Esophagus squamous epithelium (tissue), 5 donors: ENCODE results near the gene RER1. TPM values are rescaled to one million over a fixed set of nuclear protein-coding genes. Genes with fewer than 3 reads are reported as not detected.
A peak's percentile ranks its signal among the peaks of the same experiment; 100 is the strongest.

Experiments used
- DNase-seq: peaks from one replicate; lab custom pipeline; 2025; lab: John Stamatoyannopoulos, UW
- H3K27ac ChIP-seq, 4 donors: fragments of 200-600 bp; sonication (generic); one replicate each; pipeline ENCODE4 v1.5.1; 2016 to 2019; ENCODE audit warnings: mild to moderate bottlenecking in 1 of 4
- H3K27me3 ChIP-seq, 4 donors: fragments of 200-600 bp; sonication (generic); 1 replicate in 3 of 4; 2 replicates in 1 of 4; pipeline versions ENCODE4 v1.5.1 to v1.6.0; 2017 to 2021; ENCODE audit warnings: antibody characterized with exemption in 1 of 4
- H3K36me3 ChIP-seq, 3 donors: fragments of 200-600 bp; sonication (generic); one replicate each; pipeline ENCODE4 v1.5.1; 2016 to 2019
- H3K4me1 ChIP-seq, 3 donors: fragments of 200-600 bp; sonication (generic); one replicate each; pipeline ENCODE4 v1.5.1; 2017 to 2019
- H3K4me3 ChIP-seq, 4 donors: fragments of 200-600 bp; sonication (generic); 1 replicate in 3 of 4; 2 replicates in 1 of 4; pipeline ENCODE4 v1.5.1; 2016 to 2019; ENCODE audit warnings: mild to moderate bottlenecking in 2 of 4, moderate library complexity in 1 of 4
- H3K9me3 ChIP-seq, 3 donors: fragments of 200-600 bp; sonication (generic); one replicate each; pipeline ENCODE4 v1.5.1; 2016 to 2019
- CTCF ChIP-seq, 6 experiments: fragments of 450-650 bp in 4 of 6; fragments of 200-600 bp in 2 of 6; sonication (generic) in 2 of 6; IDR thresholded peaks; one replicate each; pipeline ENCODE4 v1.5.1; 2016 to 2019; ENCODE audit warnings: antibody characterized with exemption in 6 of 6, mild to moderate bottlenecking in 4 of 6, moderate library complexity in 4 of 6
- POLR2A ChIP-seq, 4 donors: fragments of 450-650 bp; IDR thresholded peaks; one replicate each; pipeline ENCODE4 v1.6.1; 2017; ENCODE audit warnings: antibody characterized with exemption in 4 of 4, mild to moderate bottlenecking in 4 of 4, moderate library complexity in 3 of 4
- WGBS, 2 donors: methylation state at CpG; one replicate each; pipeline ENCODE4 v1.1.5; 2018; 5-methylcytosine and 5-hydroxymethylcytosine counted together
- intact Hi-C: fragments of 100-400 bp; cut with DNase I; formaldehyde crosslinking; loops from one replicate; pipeline ENCODE4 v1.15.0; 2022
- total RNA-seq, 4 donors: library from RNA; depleted of rRNA; stranded (reverse); fragments of >200 nt; gene quantifications; one replicate each; pipeline ENCODE4 v1.1.0, GENCODE V29; 2016
- donor health status: DM: yes; HTN: yes; CAD: no.

Gene RER1
- total RNA-seq, 4 donors from 2014 or later: 63.3 to 136 (median 75.7) TPM

- Histone ChIP-seq H3K9me3 (no peaks in the 10 kb centered on the region), H3K27me3 (no peaks in the 10 kb centered on the region), H3K27ac (no peak overlapping the region), H3K4me3 (no peak overlapping the region), H3K36me3 (no peaks in the 10 kb centered on the region), H3K4me1 (peaks cover 12 to 18% (median 15%) of the 10 kb centered on the region in 3 donors)
- WGBS, 2 donors: 85 to 88% methylated on average over 6 to 11 of the region's 37 CpGs
- intact Hi-C loops: no loop called here
- TF ChIP-seq CTCF (IDR thresholded peaks at IDR 0.05) (no peak), POLR2A (IDR thresholded peaks at IDR 0.05) (no peak)
- no peak for DNase-seq
Observed at GRCh38 chr1:2356911-2357845, 34.5 kb upstream of the RER1 start.

- intact Hi-C loops: no loop called here
- no peak for DNase-seq
Observed at GRCh38 chr1:2358072-2358471, 33.6 kb upstream of the RER1 start.

GRCh38 chr1:2358651-2359640 lies 32.7 kb upstream of the RER1 start:
- no peak for TF ChIP-seq POLR2A (IDR thresholded peaks at IDR 0.05)
- no peak for TF ChIP-seq CTCF (IDR thresholded peaks at IDR 0.05)
- WGBS, 2 donors: 83 to 86% methylated on average over 8 to 16 of the region's 24 CpGs
- Histone ChIP-seq H3K36me3 (no peaks in the 10 kb centered on the region), H3K4me3 (no peak overlapping the region), H3K4me1 (peaks cover 0 to under 1% (median 0%) of the 10 kb centered on the region in 3 donors), H3K27me3 (no peaks in the 10 kb centered on the region), H3K27ac (no peak overlapping the region), H3K9me3 (peaks cover 0 to 6% (median 0%) of the 10 kb centered on the region in 3 donors)
- no peak for DNase-seq
- intact Hi-C loops: no loop called here

More at GRCh38 chr1:2358072-2358471, 33.6 kb upstream of the RER1 start:
- 86 to 88% methylated on average over 2 to 3 of the region's 13 CpGs for WGBS, 2 donors
- Histone ChIP-seq H3K27me3 (no peaks in the 10 kb centered on the region), H3K9me3 (no peaks in the 10 kb centered on the region), H3K4me3 (no peak overlapping the region), H3K4me1 (peaks cover 3 to 9% (median 7%) of the 10 kb centered on the region in 3 donors), H3K36me3 (no peaks in the 10 kb centered on the region), H3K27ac (no peak overlapping the region)
- TF ChIP-seq POLR2A (IDR thresholded peaks at IDR 0.05) (no peak), CTCF (IDR thresholded peaks at IDR 0.05) (no peak)

DNA sequence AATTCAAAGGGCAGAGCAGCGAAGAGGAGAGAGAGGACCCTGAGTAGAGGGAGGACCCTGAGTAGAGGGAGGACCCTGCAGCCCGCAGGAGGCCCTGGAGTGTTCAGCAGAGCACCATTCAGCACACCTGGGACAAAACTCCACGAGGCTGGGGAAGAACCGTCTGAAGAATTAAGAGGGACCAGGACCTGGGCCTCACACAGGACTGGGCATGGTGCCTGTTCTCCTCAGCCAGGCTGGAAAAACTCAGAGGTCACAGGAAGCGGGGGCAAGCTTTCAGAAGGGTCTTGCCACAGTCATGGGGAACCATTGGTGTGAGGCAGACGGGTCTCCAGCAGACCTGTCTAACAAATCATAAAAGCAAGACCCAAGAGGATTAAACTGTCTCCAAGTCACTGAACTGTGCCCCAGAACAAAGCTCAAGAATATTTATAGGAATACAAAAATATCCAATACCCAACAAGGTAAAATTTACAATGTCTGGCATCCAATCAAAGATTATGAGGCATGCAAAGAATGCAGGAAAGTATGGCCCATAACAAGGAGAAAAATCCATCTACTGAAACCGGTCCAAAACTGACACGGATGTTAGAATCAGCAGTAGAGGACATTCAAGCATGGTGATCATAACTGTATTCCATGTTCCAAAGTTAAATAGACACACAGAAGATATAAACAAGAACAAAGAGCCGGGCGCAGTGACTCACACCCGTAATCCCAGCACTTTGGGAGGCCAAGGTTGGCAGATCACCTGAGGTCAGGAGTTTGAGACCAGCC lies 30.9 kb upstream of the RER1 start:
- 56 to 69% methylated on average over 11 of the region's 11 CpGs for WGBS, 2 donors
- DNase-seq: no peak
- Histone ChIP-seq H3K9me3 (peaks cover 0 to 9% (median 0%) of the 10 kb centered on the region in 3 donors), H3K4me1 (no peaks in the 10 kb centered on the region), H3K4me3 (no peak overlapping the region), H3K27ac (peak overlapping the region in 1 of 4 donors; percentile 13), H3K36me3 (no peaks in the 10 kb centered on the region), H3K27me3 (no peaks in the 10 kb centered on the region)
- TF ChIP-seq POLR2A (IDR thresholded peaks at IDR 0.05) (no peak), CTCF (IDR thresholded peaks at IDR 0.05) (no peak)
- intact Hi-C loops: no loop called here
